ENCODE measurements around the gene LRRC8C.

DNA sequence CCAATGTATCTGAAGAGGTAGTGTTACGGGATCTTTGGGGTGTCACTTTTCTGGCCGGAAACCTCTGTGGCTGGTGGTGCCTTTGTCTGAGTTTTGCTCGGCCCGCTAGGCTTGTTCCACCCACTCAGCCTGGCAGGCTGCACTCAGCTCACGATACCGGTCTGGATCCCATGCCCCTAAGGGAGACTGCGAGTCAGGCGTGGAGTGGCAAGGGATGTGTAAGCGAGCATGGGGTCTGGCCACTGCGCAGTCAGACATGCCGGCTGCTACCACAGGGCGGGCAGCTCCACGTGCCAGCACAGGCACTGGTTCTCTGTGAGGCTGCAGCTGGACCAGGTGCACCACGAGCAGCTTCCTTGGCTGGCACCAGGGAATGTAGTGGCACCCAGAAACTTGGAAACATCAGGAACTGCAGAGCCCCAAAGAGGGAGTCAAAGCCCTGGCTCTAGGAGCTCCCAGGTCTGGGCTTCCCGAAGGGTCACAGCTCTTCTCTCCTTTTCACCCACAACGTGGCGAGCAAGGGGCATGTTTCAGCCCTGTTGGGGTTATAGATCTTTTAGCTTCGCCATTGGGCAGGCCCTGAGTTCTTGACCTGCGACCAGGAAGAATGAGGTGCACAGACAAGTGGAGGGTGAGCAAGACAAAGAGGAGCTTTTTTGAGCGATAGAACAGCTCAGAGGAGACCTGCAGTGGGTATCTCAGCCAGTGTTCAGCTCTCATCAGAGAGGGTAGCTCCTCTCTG, 23.8 kb upstream of the LRRC8C start:
- TF ChIP-seq, protein P1, sequence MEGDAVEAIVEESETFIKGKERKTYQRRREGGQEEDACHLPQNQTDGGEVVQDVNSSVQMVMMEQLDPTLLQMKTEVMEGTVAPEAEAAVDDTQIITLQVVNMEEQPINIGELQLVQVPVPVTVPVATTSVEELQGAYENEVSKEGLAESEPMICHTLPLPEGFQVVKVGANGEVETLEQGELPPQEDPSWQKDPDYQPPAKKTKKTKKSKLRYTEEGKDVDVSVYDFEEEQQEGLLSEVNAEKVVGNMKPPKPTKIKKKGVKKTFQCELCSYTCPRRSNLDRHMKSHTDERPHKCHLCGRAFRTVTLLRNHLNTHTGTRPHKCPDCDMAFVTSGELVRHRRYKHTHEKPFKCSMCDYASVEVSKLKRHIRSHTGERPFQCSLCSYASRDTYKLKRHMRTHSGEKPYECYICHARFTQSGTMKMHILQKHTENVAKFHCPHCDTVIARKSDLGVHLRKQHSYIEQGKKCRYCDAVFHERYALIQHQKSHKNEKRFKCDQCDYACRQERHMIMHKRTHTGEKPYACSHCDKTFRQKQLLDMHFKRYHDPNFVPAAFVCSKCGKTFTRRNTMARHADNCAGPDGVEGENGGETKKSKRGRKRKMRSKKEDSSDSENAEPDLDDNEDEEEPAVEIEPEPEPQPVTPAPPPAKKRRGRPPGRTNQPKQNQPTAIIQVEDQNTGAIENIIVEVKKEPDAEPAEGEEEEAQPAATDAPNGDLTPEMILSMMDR (IDR thresholded peaks at IDR 0.05) = no peak
- no peak for TF ChIP-seq ZFX (IDR thresholded peaks at IDR 0.05; ENCODE audit: borderline replicate concordance)
